Fibroblast of lung (primary cell): ENCODE measurements around the gene GNB5. TPM values are rescaled to one million over a fixed set of nuclear protein-coding genes. Genes with fewer than 3 reads are reported as not detected.

ENCODE experiments used
- DNase-seq, 2 donors: peaks; one replicate each; pipeline versions ENCODE4 v3.0.0 to v3.0.0-alpha.2; 2010; ENCODE audit warnings: low read depth in 2 of 2
- H2AFZ ChIP-seq: 2 replicates; pipeline ENCODE4 v1.5.1; 2012; ENCODE audit warnings: low read length, control low read depth, inconsistent platforms
- H3K27ac ChIP-seq: 2 replicates; pipeline ENCODE4 v1.5.1; 2011; ENCODE audit warnings: low read length, control low read depth; ENCODE audit not compliant: insufficient read depth
- H3K27me3 ChIP-seq: 2 replicates; pipeline ENCODE4 v1.5.1; 2011; ENCODE audit warnings: mild to moderate bottlenecking, low read length; ENCODE audit not compliant: control insufficient read depth, insufficient read depth
- H3K36me3 ChIP-seq: 2 replicates; pipeline ENCODE4 v1.5.1; 2011; ENCODE audit warnings: low read length; ENCODE audit not compliant: control insufficient read depth, insufficient read depth
- H3K4me1 ChIP-seq: 2 replicates; pipeline ENCODE4 v1.5.1; 2011; ENCODE audit warnings: low read length; ENCODE audit not compliant: control insufficient read depth, insufficient read depth; ENCODE audit errors: extremely low read depth
- H3K4me2 ChIP-seq: 2 replicates; pipeline ENCODE4 v1.5.1; 2011; ENCODE audit warnings: low read length, control low read depth; ENCODE audit not compliant: insufficient read depth; ENCODE audit errors: extremely low read depth
- H3K4me3 ChIP-seq, 4 experiments: fragments of 200-600 bp in 1 of 4; sonication (generic) in 1 of 4; replicated peaks in 1 of 4; 2 replicates each; pipeline ENCODE4 v1.5.1; 2011 to 2016; ENCODE audit warnings: low read length in 4 of 4, low read depth in 3 of 4, mild to moderate bottlenecking in 3 of 4, control low read depth in 2 of 4, inconsistent platforms in 1 of 4, mixed read lengths in 1 of 4; ENCODE audit not compliant: insufficient read depth in 1 of 4; ENCODE audit errors: control extremely low read depth in 1 of 4
- H3K79me2 ChIP-seq: 2 replicates; pipeline ENCODE4 v1.5.1; 2012; ENCODE audit warnings: mild to moderate bottlenecking, low read length, inconsistent platforms; ENCODE audit not compliant: control insufficient read depth, insufficient read depth
- H3K9ac ChIP-seq: 2 replicates; pipeline ENCODE4 v1.5.1; 2011; ENCODE audit warnings: mild to moderate bottlenecking, low read length, control low read depth; ENCODE audit not compliant: insufficient read depth
- H3K9me3 ChIP-seq: 2 replicates; pipeline ENCODE4 v1.5.1; 2012; ENCODE audit warnings: low read depth, low read length; ENCODE audit not compliant: control insufficient read depth, insufficient read depth
- H4K20me1 ChIP-seq: 2 replicates; pipeline ENCODE4 v1.5.1; 2011; ENCODE audit warnings: low read length; ENCODE audit not compliant: control insufficient read depth, insufficient read depth; ENCODE audit errors: extremely low read depth
- CTCF ChIP-seq, 2 donors: IDR thresholded peaks in 1 of 2; conservative IDR thresholded peaks in 1 of 2; 1 replicate in 1 of 2; 2 replicates in 1 of 2; pipeline ENCODE4 v1.5.1; 2011 to 2012; ENCODE audit warnings: low read length in 2 of 2, control low read depth in 1 of 2, inconsistent platforms in 1 of 2, low read depth in 1 of 2, mild to moderate bottlenecking in 1 of 2
- EZH2 ChIP-seq: IDR thresholded peaks from 2 replicates; pipeline ENCODE4 v1.5.1; 2012; ENCODE audit warnings: low read length, control low read depth, mild to moderate bottlenecking; ENCODE audit errors: missing control alignments
- polyA plus RNA-seq, 2 donors: library from polyadenylated mRNA; depleted of rRNA in 1 of 2; stranded (reverse) in 1 of 2; unstranded in 1 of 2; fragments of >200 nt; gene quantifications; 2 replicates each; pipeline ENCODE4 v1.2.1, GENCODE V29; 2011 to 2012; ENCODE audit warnings: missing spikeins in 1 of 2
- total RNA-seq: library from RNA; depleted of rRNA; stranded (reverse); fragments of >200 nt; gene quantifications from 2 replicates; pipeline ENCODE4 v1.2.1, GENCODE V29; 2014

Gene GNB5
- total and polyA plus RNA-seq, 2 donors (not counting 1 experiment from before 2014, with no cell fraction given): 44.0 to 52.2 TPM

DNA sequence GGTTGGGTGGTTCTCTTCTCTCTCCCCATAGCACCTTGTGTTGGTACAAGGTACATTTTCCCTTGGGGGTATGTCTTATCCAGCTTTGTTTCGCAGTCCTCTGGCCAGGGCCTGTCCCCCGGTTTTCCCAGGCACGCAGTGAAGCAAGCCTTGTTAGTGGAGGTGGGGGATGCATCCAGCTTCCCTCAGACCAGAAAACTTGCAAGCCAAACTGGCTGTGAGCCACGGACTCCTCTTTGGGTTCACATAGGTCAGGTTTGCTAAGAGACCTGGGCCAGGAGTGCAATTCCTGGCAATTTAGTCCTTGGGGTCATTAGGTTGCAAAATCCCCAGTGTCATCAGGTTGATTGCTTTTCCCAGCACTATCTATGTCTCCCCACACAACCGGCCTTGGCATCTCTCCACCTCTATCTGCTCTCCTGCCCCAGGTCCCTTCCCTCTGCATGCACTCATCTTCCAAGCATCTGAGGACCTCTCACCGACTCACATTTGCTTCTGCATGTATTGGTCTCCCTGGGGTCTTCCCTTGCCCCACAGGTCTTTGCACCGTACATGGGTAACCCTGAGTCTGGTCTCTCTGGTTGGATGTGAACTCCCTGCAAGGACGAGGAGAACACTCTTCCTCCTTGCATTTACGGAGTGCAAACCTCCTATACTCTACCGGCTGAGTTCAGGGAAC, 112.9 kb downstream of the GNB5 start:
- Histone ChIP-seq H3K27me3 (no peaks in the 10 kb centered on the region), H3K9ac (no peak overlapping the region), H2AFZ (no peak overlapping the region)

DNA sequence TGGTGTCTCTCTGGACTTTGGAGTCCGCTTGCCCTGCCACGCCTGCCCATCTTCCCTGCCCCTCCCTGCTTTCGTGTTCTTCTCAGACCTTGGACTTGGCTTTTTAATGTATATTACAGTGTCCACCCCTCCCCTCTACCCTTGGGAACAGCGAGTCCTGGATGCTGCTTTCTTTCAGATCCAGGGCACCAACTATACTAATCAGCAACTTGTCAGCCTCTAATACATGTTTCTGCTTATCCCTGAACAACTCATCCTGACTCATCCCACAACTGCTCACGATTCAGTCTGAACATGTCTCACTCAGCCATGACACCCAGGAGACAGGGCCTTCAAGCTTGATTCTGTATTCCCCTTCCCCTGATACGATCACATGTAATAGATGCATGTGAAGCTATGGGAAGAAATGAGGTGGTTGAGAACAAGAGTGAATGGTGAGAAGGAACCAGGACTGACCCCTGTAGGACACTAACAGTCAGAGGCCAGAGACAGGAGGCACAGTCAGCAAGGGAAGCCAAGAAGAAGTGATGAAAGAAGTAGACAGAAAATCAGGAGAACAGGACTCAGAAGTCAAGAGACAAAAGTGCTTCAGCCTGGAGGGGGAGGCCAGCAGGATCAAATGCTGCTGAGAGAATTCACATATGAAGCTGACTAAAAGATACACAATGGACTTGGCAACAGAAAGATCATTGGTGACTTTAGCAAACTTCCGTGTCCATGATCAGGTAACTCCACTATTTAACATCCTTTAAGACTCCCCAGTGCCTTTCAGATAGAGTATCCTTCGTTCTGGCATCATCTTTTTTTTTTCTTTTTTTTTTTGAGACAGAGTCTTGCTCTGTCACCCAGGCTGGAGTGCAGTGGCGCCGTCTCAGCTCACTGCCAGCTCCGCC, 114.1 kb downstream of the GNB5 start:
- Histone ChIP-seq H3K4me1 (peaks cover 11% of the 10 kb centered on the region), H3K27ac (peak overlapping the region; percentile 15), H2AFZ (peak overlapping the region; percentile 30), H3K4me3 (no peak overlapping the region), H3K79me2 (no peaks in the 10 kb centered on the region), H3K36me3 (no peaks in the 10 kb centered on the region), H3K4me2 (peak overlapping the region; percentile 53), H3K9ac (no peak overlapping the region), H3K9me3 (no peaks in the 10 kb centered on the region), H3K27me3 (no peaks in the 10 kb centered on the region), H4K20me1 (no peaks in the 10 kb centered on the region)
- DNase-seq: peak; percentile 75
- TF ChIP-seq EZH2 (no peak), CTCF (conservative IDR thresholded peaks at IDR 0.05 in 1 of 2, IDR thresholded peaks at IDR 0.05 in 1 of 2; ENCODE audit: low read depth in 1 of 2, low read length in 2 of 2) (peak; percentile 15 to 24)

More for the DNA sequence above, 112.9 kb downstream of the GNB5 start:
- no peaks in the 10 kb centered on the region for H4K20me1 ChIP-seq
- TF ChIP-seq CTCF (conservative IDR thresholded peaks at IDR 0.05 in 1 of 2, IDR thresholded peaks at IDR 0.05 in 1 of 2; ENCODE audit: low read depth in 1 of 2, low read length in 2 of 2) (no peak), EZH2 (no peak)
- peaks cover 11% of the 10 kb centered on the region for H3K4me1 ChIP-seq
- DNase-seq: no peak
- H3K4me3 ChIP-seq: no peak overlapping the region
- no peak overlapping the region for H3K4me2 ChIP-seq
- H3K9me3 ChIP-seq: no peaks in the 10 kb centered on the region
- H3K79me2 ChIP-seq: no peaks in the 10 kb centered on the region
- H3K36me3 ChIP-seq: no peaks in the 10 kb centered on the region
- H3K27ac ChIP-seq: no peak overlapping the region

- H3K4me1 ChIP-seq: peaks cover 2% of the 10 kb centered on the region
- no peaks in the 10 kb centered on the region for H3K79me2 ChIP-seq
- H3K9ac ChIP-seq: no peak overlapping the region
- TF ChIP-seq EZH2 (no peak), CTCF (conservative IDR thresholded peaks at IDR 0.05 in 1 of 2, IDR thresholded peaks at IDR 0.05 in 1 of 2; ENCODE audit: low read depth in 1 of 2, low read length in 2 of 2) (no peak)
- no peak overlapping the region for H3K4me3 ChIP-seq
- H4K20me1 ChIP-seq: no peaks in the 10 kb centered on the region
- H2AFZ ChIP-seq: no peak overlapping the region
- H3K36me3 ChIP-seq: no peaks in the 10 kb centered on the region
- H3K27me3 ChIP-seq: no peaks in the 10 kb centered on the region
- DNase-seq: no peak
- no peak overlapping the region for H3K4me2 ChIP-seq
- no peak overlapping the region for H3K27ac ChIP-seq
- no peaks in the 10 kb centered on the region for H3K9me3 ChIP-seq
Measured at GRCh38 chr15:52071570-52071969, 119.6 kb downstream of the GNB5 start.
